C1 segment of cervical spinal cord (tissue), 14 donors: ENCODE data around the gene FAM193A.
"Not testable (repeated sequence)": the region's sequence is repeated elsewhere in the genome, so short reads cannot be mapped to it uniquely, and the experiment has no call there.

Experiments used
- DNase-seq, 14 donors: peaks; one replicate each; lab custom pipeline; 2025; lab: John Stamatoyannopoulos, UW

The FAM193A gene

GRCh38 chr4:2745981-2746806 lies 209.7 kb downstream of the FAM193A start:
- DNase-seq: no peak

- no peak for DNase-seq
Measured at GRCh38 chr4:2746891-2747695, 210.6 kb downstream of the FAM193A start.

DNA sequence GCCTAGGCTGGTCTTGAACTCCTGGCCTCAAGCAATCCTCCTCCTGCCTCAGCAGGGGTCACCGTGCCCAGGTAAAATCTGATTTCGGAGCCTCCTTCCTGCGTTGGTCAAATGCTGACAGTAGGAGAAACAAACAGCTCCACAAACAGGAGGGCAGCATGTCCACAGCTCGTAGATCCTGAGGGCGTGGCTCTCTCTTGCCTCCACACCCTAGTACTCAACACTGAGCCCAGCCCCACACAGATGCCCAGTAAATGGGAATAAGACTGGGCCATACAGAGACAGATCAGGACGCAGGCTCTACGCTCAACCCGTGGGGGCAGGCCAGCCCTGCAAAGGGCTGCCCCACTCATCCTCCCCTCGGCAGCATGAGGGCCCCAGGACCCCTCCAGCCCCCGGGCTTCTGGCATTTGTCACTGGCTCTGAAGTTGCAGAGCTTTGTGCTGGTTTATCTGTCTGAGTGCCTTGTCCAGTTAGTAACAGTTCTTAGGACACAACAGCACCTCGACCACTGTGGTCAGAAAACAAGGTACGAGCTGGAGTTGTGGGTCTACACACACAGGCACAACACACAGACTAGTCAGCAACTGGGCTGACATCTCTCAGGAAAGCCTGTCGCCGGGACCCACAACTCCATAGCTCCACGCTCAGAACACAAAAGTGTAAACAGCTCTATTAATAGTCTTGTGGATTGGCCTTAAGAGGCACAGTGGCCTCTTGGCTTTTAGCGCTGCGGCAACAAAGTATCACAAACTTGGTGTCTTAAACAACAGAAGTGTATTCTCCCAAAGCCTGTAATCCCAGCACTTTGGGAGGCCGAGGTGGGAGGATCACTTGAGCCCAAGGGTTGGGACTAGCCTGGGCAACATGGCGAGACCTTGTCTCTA lies 214.5 kb downstream of the FAM193A start:
- no peak for DNase-seq

DNA sequence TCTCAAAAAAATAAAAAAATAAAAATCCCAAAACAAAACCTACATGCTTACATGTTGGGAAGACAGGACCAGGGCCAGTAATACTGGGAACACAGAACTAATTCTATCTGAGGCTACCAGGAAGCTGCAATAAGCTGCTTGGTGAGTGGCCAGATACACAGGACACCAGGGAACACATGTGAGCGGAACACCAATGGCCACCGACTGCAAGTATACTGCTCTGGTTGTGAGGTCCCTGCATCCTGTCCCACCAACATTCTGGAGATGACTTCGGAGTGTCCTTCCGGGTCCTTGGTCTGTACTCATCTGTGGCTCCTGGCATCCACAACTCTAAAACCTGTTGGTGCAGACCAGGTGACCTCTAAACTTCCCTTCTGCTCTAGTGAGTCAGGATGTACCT lies 217.0 kb downstream of the FAM193A start:
- no peak for DNase-seq

DNA sequence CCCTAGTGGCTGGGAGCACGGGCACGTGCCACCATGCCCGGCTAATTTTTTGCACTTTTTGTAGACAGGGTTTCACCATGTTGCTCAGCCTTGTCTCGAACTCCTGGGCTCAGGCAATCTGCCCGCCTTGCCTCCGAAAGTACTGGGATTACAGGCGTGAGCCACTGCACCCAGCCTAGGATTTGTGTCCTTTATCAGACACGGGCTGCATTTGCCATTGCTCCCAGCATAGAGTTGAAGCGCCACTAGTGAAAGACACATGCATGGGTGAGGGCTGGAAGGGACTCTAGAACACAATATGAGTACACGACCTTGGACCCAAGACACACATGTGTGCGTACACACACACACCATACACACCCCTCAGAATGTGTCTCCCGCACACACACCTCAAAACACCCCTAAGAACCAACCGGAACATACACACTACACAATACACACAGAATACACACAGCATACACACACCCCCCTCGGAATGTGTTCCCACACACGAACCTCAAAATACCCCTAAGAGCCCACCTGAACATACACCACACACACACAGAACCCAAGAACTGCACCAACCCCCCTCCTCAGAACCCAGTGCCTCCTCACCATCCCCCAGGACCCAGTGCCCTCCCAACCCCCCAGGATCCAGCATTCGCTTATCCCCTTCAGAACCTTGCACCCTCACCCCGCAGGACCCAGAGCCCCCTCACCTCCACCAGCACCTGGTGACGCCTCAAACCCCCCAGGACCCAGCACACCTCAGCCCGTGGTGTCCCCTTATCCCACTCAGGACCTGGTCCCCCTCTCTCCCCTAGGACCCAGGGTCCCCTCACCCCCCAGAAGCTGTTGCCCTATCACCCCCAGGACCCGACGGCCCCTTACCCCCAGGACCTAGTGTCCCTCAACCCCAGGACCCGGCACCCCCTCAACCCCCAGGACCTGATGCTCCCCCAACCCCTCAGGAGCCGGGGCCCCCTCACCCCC lies 218.7 kb downstream of the FAM193A start:
- DNase-seq: no peak

DNA sequence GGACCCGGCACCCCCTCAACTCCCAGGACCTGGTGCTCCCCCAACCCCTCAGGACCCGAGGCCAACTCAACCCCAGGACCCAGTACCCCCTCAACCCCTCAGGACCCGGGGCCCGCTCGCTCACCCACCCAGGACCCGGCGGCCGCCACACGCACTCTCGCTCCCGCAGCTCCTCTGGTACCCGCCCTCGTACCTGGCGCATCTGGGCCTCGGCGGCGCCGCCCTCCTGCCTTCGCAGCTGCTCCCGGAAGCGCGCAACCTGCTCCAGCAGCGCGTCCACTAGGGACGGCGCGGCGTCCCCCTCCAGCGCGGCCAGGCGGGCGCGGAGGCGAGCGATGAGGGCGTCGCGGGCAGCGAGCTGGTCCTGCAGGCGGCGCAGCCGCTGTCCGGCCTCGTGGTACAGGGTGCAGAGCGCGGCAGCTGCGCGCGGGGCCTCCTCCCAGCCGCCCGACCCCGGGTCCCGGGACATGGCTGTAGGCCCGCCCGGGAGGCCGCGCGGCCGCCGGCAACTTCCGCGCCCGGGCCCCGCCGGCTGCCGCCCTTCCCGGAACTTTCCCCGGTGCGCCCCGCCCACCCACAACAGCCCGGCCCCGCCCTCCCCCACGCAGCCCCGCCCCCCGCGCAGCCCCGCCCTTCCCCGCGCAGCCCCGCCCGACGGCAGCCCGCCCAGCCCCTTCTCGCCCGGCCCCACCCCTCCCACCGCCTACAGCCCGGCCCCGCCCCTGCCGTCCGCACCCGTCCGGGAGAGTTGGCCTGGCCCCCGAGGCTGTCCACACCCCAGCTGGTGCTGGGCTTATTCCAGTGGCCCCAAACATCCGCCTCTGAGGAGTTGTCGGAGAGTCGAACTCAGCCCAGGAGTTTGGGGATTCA lies 219.6 kb downstream of the FAM193A start, which contains the start of gene TNIP2:
TNIP2 (minus strand) TSS at position 516 of the 870 bp plus-strand sequence; CDS start at position 469, 47 bp downstream.
- peak in 12 of 14 donors; percentile 36 to 86 (median 55) for DNase-seq

- DNase-seq: no peak
Measured at GRCh38 chr4:2756691-2757350, 220.4 kb downstream of the FAM193A start.

DNA sequence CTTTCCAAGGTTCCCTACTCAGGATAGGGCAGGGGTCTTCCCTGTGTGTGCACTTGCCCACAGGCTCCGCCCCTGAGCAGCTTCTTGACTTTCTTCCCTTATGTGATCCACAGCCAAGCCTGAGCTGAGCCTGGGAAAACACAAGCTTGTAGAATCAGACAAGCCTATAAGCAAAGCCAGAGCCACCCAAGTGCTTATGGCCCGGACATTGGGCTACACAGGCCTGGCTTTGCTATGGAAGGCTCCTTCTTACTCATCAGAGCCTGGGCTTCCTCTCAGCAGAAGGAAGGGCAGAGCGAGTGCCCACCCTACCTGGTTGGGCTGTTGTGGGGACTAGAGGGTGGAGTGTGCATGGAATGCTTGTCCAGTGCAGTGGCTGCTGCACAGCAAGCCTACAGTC lies 221.0 kb downstream of the FAM193A start:
- DNase-seq: no peak

- no peak for DNase-seq
Measured at GRCh38 chr4:2761035-2761923, 224.8 kb downstream of the FAM193A start.

DNA sequence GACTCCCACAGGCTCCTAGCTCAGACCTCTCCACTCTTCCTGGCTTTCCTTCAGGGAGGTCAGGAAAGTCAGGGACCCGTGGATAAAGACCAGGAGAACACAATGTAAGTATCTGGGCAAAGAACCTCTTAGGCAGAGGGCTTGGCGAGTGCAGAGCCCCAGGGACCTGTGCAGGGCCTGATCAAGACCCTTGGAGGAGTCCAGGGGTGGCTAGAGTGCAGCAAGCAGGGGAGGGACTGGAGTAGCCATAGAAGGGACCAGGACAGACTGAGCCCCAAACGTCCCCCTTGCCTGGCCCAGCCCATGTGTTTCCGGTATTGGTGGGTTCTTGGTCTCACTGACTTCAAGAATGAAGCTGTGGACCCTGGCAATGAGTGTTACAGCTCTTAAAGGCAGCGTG lies 225.6 kb downstream of the FAM193A start:
- DNase-seq: no peak

DNA sequence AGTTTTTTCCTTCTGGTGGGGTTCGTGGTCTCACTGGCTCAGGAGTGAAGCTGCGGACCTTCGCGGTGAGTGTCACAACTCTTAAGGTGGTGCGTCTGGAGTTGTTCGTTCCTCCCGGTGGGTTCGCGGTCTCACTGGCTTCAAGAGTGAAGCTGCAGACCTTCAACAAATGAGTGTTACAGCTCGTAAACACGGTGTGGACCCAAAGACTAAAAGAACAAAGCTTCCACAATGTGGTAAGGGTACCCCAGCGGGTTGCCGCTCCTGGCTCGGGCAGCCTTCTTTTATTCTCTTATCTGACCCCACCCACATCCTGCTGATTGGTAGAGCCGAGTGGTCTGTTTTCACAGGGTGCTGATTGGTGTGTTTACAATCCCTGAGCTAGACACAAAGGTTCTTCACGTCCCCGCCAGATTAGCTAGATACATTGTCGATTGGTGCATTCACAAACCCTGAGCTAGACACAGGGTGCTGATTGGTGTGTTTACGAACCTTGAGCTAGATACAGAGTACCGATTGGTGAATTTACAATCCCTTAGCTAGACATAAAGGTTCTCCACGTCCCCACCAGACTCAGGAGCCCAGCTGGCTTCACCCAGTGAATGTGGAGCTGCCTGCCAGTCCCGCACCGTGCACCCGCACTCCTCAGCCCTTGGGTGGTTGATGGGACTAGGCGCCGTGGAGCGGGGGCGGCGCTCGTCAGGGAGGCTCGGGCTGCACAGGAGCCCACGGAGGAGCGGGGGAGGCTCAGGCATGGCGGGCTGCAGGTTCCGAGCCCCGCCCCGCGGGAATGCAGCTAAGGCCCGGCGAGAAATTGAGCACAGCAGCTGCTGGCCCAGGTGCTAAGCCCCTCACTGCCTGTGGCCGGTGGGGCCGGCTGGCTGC lies 226.3 kb downstream of the FAM193A start:
- DNase-seq: not testable (repeated sequence)

GRCh38 chr4:2763511-2763967 lies 227.1 kb downstream of the FAM193A start:
- no peak for DNase-seq

- DNase-seq: no peak
Measured at GRCh38 chr4:2765832-2766526, 229.5 kb downstream of the FAM193A start.

DNA sequence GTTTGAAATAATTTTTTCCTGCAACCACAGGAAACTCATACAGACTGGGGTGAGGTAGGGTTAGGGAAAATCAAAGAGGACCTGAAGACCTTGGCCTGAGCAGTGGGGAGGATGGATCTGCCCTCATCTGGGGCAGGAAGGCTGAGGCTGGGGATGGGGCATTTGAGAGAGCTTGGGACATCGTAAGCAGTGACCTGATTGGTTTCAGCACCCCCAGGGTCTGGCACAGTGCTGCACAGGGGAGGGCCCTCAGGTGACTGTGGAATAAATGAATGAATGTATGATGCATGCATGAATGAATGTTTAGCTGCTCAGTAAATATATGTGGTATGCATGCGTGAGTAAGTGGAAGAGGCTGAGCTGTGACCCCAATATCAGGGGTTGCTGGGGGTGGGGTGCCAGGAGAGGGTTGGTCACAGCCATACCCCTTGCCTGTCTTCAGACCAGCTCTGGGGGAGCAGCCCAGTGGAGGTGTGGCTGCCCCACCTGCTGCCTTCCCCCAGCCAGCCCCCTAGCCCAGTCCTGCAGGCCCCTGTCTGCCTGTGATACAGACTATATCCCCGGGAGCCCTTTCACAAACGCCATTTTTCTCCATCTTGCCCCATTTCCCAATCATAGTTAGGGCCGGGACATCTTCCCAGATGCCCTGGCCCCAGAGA lies 230.7 kb downstream of the FAM193A start:
- DNase-seq: no peak

DNA sequence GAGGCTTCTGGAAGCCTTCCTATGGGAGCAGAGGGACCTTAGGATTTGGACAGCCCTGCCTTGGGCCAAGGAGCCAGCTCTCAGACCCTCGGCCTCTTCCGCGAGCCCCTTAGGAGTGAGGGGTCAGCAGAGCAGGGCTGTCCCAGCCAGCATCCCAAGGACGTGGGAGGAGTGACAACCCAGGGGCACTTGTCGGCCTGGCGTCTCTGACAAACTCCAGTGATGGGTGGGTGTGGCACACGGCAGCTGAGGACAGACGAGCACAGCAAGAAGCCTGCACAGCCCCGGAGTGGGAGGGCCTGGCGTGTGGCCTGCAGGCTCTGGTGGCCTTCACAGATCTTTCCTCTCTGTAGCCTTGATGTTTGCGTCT lies 231.2 kb downstream of the FAM193A start:
- no peak for DNase-seq

GRCh38 chr4:2768124-2768523 lies 231.7 kb downstream of the FAM193A start:
- no peak for DNase-seq
